GM18508 (cell line): ENCODE data around the gene LRRC72.
"Not testable (repeated sequence)": the region's sequence is repeated elsewhere in the genome, so short reads cannot be mapped to it uniquely, and the experiment has no call there.

Source experiments
- ATAC-seq: cut with Tn5 transposase; IDR thresholded peaks from one replicate; pipeline ENCODE4 v1.9.1; 2021; ENCODE audit warnings: moderate number of reproducible peaks; ENCODE audit not compliant: insufficient read depth, unreplicated experiment

LRRC72 gene

DNA sequence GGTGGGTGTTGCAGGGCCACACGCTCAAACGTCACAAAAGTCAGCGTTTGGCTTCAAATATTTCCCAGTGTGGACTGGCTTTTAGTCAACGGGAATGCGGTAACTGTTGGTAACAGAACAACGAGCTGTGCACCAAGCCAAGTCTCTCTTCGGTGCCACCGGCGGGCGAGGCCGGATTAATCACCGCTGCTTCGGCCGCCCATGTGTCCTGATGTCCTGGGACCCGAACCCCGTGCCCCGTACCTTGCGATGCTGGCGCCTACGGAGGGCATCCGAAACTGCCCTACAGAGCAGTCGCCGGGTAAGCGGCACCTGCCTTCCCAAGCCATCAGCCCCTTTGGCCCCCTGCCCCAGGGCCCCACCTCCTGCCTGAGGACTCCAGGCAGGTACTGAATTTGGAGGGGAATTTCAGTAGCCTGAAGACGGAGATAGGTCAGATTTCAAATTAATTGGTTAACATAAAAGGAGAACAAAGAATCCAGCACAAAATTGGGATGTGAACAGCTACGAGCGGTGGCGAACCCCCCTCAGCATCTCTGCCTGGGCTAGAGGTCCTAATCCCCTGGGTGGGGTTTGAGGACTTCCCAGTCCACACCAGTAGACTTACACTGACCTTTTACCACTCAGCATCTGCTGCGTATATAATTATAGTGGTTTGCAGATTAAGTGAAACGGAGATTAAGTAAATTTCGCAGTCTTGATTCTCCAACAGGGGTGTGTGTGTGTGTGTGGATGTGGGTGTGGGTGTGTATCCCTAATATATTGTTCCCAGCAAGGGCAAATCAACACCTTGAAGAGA lies at the start of gene LRRC72:
LRRC72 (plus strand) TSS at position 84 of the 799 bp plus-strand sequence; CDS start at position 212, 128 bp downstream.
- ATAC-seq: no peak

DNA sequence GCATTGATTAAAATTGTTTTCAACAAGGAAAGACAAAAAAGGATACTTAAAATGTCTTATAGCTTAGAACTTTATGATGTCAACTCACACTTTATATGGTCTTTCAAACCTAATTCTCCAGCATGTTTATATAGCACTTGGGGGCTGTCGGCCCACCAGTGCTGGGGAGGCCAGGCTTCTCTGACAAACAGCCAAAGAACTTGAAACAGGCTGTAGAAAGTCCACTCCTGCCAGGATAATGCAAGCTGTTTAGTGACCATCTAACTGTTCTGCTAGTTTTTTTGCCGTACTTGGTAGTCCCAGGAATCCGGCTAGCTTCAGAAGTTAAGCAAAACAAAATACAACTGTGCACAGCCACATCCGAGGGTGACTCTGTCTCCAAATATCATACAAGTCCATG lies 47.5 kb upstream of the LRRC72 start:
- no peak for ATAC-seq

DNA sequence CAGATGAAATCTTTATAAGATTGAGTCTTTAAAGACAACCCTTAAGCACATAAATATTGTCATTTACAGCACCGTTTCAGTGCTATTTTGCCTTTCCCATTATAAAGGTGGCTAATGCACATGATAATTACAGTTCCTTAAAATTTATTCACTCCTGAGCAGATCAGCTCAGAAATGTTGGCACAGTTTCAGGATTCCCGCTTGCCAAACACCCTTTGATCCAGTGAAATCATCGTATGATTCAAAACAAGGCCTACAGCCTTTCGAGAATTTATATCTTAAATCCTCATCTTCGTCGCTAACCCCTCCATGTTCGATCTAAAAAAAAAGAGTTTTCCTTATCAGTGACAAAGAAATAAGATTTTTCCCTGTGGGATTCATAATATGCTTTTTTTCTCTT lies 47.0 kb upstream of the LRRC72 start:
- ATAC-seq: no peak

DNA sequence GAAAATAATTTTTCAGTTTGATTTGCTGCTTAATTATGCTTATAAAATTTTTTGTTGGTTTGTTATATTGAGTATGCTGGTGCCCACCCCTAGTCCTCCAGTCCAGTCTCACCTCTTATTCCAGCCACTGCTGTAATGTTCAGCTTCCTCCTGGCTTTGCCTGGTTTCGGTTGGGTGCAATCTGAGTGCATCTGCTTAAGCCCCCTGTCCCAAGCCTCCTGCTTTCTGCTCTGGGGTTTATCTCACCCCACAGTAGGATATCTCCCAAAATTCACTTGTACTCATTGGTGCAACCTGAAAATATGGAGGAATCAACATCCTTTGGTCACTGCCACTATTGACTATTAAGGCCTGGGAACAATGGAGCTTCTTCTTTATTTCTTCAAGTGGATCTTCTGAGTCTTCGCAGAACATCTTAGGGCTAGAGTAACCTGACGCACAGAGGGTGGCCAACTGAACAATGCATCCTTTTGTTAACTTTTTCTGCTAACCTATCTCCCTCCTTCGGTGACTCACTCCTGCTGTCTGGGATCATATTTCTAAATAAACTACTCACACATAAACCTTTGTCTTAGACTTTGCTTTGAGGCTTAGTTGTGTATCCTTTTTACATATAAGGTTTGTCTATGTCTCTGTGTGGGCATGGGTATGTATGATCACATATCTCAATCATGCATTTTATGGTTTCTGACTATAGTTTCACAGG lies 42.0 kb upstream of the LRRC72 start:
- no peak for ATAC-seq

DNA sequence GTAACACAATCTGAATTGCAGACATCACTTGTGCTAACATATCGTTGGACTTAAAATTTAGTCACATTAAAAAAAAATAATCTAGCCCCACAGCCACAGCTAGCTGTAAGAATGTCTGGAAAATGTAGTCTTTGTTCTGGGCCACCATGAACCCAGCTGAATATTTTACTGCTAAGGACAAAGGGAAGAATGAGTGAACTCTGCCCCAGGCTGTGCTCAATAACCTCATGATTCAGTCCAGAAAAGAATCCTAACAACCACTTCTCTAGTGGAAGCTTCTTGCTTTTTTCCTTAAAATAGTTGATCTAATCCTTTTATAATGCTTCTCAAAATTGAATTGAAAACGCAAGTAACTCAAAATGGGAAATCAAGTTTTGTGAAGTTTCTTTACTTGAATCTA lies 35.5 kb upstream of the LRRC72 start:
- no peak for ATAC-seq

DNA sequence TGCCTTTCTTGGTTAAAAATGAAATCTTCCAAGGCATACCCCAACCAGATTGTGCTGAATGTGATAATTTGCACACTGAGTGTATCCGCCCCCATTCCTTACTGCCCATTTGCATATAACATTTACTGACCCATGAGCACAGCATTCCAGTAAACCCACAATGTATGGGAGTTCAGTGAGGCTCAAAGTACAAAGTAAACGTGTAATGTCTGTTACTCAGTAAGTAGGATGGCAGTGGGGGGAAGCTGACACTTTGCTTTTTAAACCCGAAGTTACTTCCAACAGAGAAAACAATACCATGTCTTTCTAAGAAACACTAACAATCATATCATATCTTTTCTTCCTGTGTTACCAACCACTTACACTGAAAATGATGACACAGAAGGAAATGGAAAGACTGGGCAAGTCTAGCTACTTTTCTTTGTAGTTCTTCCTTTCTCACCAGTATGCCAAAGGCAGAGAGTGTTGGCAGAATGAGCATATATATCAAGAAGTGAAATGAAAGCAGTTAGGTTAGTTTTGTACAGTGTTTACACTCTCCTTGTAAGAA lies 34.0 kb upstream of the LRRC72 start:
- ATAC-seq: no peak

DNA sequence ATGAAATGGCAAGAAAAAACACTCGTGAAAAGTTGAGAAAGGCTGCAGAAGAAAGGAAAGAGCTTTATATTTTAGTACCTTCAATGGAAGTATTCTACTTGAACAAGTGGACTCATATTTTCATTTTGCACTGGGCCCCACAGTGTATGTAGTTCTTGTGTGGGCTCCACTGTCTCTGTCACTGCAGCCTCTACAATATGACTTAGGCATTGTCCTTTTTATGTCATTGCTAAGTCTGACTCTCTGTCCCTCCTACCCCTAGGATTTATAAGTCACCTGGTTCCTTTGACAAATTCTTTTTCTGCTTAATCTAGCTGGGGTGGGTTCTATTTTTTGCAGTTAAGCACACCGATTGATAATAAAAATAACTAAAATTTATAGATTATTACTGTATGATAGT lies 33.4 kb upstream of the LRRC72 start:
- ATAC-seq: no peak

DNA sequence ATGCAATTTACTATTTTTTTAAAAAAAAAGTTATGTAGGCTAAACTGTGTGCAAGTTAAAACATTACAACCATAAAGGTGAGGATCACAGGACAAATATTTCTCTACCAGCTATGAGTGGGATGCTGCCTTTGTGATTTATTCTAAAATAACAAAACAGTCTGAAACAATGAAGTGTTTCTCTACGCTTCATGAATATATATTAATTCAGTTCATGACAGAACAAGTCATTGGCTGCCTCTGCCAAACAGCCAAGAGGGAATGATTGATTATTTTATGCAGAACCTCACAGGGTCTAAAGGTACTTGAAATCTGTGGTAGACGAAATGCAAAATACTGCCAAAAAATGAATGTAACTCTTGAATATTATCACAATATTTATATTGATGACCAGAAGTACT lies 32.1 kb upstream of the LRRC72 start:
- no peak for ATAC-seq

DNA sequence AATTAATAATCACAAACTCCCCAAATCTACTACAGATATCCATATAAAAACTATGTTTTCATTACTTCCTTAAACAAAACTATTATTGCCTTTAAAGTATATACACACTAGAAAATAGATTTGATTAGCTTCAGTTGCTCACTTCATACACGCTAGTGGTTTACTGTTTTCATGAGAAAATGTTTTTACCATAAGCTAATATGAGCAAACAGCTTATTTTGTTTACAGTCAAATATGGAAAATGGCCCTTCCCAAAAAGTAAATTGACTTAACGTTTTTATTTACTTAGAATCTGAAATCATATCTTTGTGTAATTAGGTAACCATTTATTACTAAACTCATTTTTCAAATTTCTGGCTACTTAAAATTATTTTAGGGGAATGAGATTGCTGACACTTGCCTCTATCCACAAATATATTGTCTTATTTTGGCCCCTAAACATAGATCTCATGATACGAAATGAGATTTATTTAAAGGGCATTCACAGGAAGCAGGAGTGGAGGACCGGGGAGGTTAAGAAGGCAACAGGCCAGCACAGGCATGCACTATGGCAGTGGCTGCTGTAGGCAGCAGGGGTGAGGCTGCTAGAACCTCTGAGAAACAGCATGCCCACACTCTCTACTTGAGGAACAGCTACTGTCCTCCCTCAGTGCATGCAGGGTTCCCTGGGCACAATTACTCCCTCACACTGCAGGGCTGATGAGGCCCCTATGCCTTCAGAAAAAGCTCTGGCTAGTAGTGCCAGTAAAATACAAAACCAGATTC lies 31.5 kb upstream of the LRRC72 start:
- ATAC-seq: no peak

DNA sequence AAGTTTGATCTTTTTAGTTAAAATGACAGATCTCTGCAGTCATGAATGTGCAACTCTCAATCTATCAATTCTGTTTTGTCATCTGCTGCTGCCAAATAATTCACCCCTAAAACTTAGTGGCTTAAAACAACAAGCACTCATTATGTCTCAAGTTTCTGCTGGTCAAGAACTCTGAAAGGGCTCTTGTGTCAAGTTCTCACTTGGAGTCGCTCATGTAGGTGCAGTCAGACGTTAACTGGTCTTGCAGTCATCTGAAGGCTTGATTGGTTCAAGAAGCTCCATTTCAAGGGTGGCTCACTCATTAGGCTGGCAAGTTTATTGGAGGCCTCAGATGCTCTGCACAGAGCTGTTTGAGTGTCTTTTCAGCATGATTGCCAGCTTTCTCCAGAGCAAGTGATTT lies 28.5 kb upstream of the LRRC72 start:
- no peak for ATAC-seq

DNA sequence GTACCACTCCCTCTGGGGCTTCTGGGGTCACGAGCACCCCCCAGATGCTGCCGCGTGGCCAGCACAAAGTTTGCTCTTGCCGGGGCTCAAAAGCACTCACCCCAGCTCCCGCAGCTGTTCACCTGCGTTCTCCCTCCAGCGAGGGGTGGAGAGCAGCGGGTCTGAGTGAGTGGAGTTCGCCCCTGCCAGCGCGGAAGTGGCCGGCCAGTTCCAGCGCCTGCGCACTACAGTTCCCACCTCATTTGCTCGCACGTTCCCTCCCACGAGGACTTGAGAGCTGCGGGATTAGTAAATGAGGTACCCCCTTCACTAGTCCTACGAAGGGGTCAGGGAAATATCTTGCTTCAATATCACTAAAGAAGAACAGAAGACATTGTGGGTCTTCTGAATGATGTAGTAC lies 24.3 kb upstream of the LRRC72 start:
- ATAC-seq: no peak

DNA sequence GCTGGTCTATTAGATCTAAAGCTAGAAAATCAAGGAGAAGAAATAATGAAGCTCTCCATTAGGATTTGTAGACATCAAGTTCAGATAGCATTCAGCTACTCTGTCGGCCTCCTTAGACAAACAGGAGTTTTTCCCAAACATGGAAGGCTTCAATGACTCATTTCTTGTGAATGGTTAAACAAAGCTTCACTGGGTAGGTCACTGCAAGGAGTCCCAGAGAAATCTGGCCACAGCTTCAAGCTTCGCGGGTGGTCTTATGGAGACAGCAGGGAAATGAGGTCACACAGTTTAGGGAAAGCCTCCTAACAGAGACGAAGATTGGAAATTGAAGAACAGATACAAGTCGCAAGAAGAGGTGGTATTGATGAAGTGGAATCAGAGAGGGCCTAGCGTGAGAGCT lies 22.6 kb upstream of the LRRC72 start:
- ATAC-seq: no peak

DNA sequence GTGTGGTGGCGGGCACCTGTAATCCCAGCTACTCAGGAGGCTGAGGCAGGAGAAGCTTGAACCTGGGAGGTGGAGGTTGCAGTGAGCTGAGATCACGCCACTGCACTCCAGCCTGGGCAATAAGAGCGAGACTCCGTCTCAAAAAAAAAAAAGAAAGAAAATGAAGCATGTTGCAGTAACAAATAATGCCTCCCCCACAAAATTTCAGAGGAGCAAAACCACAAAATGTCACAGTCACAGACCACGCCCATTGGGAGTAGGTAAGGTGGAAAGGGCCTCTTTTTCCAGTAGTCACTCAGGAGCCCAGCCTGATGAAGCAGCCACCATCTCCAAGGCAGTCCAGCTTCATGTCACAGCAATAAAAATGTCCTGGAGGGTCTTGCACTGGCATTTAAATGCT lies 20.2 kb upstream of the LRRC72 start:
- ATAC-seq: not testable (repeated sequence)

DNA sequence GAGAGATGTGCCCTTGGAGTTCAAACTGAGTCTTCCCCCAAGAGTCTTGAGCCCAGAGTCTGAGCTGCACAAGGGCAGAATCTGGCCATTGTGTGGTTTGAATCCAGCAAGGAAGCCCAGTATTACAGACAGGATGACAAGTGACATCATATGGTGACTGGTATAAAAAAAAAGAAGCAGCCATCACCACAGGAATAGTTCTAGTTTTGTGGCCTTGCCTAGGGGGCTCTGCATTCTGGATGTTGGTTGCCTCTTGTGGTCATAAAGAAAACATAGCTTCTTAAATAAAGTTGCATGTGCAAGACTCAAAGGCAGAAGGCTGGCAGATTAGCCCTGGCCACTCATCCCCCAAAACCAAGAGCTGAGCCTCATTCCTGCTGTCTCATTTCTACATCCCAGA lies 16.8 kb upstream of the LRRC72 start:
- no peak for ATAC-seq

DNA sequence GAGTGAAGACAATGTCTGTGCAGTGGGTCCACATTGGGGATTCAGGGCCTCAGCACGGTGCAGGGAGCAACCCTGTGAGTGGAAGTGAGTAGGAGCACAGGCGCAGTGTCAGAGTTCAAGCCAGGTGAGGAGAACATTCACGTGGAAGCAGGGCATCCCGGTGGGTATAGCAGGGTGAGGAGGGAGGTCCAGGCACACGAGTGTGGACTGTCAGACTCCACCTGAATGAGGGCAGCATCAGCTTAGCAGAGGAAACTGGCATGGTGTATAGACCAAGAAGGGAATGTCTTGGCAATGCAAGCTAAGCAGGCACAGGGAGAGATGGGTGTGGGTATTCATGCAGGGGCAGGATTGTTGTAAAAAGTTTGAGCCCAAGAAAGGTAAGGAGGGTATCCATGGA lies 15.3 kb upstream of the LRRC72 start:
- ATAC-seq: no peak

DNA sequence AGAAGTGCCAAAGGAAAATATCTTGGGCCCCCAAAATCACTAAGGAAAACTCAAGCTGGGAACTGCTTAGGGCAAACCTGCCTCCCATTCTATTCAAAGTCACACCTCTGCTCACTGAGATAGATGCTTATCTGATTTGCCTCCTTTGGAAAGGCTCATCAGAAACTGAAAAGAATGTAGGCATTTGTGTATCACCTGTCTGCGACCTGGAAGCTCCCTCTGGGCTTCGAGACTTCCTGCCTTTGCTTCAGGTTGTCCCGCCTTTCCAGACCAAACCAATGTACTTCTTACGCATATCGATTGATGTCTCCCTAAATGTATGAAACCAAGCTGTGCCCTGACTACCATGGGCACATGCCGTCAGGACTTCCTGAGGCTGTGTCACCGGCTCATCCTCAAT lies 14.5 kb upstream of the LRRC72 start:
- ATAC-seq: no peak

DNA sequence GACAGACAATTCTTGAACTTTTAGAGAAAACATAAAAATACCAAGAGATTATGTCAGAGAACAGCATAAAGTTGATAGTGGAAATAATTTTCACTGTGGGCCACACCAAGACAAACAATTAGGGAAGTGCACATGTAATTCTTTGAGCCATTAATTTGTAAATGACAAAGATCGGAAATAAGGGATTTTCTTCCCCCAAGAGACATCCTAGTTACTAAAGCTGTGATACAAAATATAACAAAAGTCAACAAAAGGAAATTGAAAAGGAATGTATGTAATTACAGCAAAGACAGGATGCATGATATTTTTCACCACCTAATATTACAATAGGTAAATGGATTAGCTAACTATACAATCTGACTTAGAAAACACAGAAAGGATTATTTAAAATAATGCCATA lies 12.4 kb upstream of the LRRC72 start:
- no peak for ATAC-seq

DNA sequence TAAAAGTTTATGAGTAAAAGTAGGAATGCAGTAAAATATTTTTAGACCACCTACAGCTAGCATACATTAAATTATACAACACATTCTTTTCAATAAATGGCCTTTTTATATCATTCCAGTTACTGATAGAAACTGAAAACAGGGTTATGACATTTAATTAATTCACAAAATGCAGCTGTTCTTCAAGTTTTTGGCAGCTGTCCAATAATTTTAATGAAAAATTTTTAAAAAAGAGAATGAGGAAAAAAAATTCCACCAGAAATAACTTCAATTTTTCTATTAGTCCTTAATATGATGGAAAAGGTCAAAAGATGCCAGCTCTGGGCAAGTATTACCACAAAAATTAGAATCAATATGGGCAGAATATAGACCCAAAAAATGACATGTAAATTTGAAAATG lies 11.9 kb upstream of the LRRC72 start:
- ATAC-seq: no peak

DNA sequence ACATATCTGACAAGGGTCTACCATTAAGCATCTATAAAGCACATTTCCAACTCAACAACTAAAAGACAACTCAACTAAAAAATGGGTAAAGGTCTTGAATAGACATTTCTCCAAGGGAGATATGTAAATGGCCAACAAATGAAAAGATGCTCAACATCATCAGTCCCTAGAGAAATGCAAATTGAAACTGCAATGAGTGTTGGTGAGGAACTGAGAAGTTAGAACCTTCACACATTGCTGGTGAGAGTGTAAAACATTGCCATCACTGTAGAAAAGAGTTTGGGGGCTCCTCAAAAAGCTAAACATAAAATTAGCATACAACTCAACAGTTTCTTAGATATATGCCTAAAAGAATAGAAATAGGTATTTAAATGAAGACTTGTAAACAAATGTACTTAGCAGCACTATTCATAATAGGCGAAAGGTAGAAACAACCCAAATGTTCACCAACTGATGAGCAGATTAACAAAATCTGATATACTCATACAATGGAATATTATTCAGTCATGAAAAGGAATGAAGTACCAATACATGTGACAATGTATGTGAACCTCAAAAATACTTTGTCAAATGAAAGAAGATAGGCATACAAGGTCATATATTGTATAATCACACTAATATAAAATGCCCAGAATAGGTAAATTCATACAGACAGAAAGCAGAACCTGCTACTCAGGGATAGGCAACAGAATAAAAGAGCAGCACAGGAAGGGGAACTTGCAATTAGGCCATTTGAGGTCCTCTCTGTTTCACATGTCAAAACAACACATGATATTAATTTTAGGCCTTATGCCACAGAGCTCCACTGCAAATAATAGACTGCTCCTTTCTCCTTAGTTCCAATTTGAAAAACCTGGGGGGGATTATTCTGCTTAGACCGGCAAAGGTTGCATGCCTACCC lies 10.6 kb upstream of the LRRC72 start:
- no peak for ATAC-seq

DNA sequence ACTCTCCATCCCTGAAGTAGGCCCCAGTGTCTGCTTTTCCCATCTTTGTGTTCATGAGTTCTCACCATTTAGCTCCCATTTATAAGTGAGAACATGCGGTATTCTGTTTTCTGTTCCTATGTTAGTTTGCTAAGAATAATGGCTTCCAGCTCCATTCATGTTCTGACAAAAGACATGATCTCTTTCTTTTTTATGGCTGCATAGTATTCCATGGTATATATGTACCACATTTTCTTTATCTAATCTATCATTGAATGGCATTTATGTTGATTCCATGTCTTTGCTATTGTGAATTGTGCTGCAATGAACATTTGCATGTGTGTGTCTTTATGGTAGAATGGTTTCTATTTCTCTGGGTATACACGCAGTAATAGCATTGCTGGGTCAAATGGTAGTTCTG lies 6.6 kb upstream of the LRRC72 start:
- not testable (repeated sequence) for ATAC-seq
